NOMO-1 (cell line): ENCODE measurements around the gene GPN2.
"Not testable (repeated sequence)": the region's sequence is repeated elsewhere in the genome, so short reads cannot be mapped to it uniquely, and the experiment has no call there.

ENCODE experiments used
- DNase-seq, 2 experiments: peaks; one replicate each; lab custom pipeline; 2025; ENCODE audit not compliant: unreplicated experiment in 2 of 2; lab: John Stamatoyannopoulos, UW

The GPN2 gene

DNA sequence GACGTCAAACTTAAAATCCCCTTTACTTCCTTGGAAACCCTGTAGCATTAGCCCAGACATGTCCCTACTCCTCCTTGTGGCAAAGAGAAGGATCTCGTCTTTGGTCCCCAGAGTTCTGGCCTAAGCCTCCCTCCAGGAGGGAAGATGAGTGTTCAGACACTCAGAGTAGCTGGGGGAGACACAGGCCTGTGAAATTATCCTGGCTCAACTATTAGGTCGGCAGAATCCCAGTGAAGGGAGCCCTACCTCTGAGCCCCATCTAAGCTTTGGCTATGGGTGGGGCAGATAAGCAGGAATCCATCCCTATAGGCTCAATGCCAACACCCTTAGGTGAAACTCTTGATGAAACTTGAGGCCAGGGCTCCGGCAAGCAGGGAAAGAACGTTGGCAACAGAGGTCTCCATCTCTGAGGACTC, 28.8 kb downstream of the GPN2 start:
- no peak for DNase-seq

DNA sequence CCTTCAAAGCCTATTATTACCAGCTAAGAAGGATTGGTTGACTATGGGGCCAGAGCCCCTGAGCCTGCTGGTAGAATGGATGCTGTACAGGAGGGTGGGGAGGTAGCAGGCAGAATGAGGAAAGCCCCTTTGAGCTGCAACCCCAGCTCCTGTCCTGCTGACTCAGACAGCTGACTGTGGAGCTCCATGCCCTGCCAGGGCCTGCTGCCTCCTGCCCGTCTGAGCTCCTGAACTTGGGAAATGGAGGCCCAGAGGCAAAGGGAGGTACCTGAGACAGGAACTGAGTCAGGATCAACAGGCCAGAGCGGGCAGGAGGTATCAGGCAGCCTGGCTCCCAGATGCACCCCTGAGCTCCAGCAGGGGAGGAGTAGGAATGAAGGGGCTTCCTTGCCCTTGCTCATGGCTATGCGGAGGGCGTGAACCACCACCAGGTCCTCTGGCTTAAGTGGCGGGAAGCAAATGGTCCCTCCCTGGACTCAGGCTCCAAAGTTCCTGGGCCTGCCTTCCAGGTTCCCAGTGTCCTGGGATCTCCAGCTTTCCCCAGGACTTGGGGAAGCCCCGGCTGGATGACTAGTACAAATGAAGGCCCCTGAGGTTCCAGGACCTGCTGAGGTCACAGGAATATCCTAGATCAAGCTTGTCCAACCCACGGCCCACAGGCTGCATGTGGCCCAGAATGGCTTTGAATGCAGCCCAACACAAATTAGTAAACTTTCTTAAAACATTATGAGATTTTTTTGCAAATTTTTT, 31.0 kb downstream of the GPN2 start:
- no peak for DNase-seq

DNA sequence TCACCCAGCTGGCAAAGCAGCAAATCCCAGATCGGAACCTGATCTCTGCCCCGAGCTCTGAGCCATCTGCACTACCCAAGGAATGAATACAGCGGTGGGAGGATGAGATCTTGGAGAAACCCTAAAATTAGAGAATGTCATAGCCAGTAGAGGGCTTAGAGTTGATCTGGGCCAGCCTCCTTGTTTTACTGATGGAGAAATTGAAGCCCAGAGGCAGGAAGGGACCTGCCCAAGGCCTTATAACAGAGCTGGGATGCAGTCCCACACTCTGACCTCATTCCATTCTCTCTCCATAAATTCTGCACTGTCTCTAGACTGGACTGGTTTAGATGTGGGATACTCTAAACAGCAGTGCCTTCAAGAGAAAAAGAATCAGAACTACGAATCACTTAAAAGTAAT, 31.9 kb downstream of the GPN2 start:
- DNase-seq, result no peak

DNA sequence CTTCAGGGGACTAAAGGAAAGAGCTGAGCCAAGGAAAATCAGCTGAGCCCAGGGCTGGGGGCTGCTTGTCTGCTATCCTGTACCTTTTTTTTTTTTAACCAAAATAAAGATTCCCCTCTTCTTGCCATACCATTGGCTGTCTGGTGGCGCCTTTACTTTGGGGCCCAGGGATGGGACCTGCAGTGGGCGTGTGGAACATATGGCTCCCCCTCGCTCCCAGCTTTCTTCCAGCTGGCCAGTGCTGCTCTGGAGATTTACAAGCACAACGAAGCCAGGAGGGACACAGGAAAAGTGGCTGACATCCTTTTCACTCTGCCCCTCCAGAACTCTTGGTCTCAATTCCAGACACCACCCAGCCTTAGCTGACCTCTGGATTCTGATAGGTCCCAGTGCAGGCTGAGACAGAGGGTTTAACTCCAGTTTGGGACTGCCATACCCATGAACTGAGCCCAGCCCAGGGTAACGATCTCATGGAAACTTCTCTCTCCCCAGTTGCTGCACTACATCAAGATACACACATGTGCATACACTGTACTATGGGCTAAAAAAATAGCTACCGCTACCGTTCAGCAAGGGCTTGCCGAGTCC, 32.5 kb downstream of the GPN2 start:
- no peak for DNase-seq

DNA sequence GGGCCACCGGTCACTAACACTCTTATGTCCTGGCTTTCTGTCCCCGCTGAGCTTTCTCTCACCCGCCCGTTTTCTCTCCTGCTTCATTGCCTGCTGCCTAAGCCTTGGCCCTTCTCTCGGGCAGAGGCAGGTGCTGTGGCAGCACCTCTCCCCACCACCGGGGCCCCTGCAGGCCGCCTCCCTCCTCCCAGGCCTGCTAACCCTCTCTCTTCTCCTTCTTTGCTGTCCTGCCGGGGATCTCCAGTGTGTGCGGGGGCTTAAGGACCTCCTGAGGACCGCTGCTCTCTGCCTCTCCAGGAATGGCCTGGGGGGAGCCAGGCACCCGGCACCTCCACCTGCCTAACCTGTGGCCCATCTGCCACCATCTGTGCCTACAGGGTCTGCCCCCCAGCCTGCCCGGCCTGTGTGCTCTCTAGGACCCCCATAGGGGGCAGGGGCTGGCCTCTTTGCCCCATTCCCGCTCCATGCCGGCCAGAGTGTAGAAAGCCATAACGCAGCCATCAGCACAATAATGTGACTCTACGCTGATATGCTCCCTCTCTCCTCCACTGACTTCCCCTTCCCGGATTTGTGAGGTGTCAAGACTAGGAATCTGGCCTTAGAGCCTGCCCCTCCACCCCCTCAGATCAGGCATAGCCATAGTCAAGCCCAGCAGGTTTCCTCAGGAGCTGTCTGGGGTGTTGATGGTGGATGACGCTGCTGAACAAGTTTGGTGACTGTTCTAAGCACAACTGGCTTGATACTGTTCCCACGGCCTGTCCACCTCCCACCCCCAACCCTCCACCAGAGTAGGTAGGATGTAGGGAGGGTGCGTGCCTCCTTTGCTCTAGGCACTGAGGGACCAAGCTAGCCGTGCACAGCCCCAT, 33.2 kb downstream of the GPN2 start:
- no peak for DNase-seq

DNA sequence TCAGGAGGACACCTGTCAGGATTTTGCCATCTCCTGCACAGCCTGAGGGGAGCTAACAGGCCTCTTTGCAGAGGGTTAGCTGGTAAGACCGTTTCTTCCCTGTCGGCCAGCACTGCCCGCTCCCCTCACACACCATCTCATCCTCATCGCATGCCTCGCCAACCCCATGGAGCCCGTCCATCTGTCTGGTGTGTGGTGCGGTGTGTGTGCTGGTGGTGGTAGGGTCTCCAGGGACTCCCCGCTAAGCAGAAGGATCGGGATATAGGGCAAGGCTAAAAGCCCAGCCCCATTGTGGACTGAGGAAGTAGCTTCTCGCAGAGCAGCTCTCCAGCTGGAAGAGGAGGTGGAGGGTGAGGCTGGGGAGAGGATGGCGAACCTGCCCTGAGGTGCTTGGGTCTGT, 33.9 kb downstream of the GPN2 start:
- DNase-seq, result no peak

DNA sequence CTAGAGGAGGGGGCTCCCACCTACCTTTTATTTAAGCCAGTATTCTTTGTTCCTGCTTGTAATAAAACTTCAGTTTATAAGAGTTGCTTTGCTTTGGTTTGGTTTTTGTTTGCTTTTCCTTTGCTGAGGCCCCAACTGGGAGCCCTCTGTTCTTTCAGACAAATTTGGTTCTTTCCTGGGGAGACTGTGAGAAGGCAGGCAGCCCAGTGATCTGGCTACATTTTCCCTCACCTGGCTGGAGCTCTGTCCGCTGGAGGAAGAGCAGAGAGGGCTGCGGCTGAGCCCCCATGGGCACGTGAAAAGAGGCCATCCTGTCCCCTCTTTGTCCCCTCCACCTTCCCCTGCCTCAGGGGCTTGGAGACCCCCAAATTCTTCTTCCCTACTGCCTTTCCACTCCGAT, 34.4 kb downstream of the GPN2 start:
- no peak for DNase-seq

DNA sequence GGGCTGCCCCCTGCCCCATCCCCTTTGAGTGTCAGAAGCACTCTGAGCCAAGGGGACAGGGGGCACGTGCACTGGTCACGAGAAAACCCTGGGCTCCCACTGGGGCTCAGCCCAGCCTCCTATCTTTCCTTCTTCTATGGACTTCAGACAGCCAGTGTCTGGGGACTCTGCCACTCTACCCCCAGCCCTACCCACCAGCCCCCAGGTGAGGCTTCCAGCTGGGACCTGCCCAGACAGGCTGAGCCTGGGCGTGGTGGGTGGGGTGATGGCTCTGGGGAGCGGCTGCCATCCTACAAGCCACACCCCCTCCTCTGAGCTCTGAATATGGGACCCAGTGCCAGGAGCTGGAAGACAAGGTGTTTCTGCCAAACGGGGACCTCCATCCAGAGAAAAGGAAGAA, 35.2 kb downstream of the GPN2 start:
- DNase-seq, result no peak

DNA sequence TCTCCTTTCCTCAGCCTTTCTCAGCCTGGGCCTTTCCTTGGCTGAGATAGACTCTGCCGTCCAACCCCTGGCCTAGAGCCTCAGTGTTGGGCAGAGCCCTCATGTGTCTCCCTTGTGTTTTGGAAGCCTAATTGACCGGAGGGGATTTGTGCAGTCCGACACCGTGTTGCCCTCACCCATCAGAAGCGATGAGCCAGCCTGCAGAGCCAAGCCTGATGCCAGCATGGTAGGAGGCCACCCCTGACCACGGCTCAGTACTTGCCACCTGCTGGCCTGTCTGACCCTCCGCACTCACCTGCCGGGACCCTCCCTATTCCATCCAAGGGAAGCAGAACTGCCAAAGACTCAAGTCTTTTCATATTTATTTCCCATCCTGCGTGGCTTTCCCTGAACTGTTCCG, 36.5 kb downstream of the GPN2 start:
- no peak for DNase-seq

DNA sequence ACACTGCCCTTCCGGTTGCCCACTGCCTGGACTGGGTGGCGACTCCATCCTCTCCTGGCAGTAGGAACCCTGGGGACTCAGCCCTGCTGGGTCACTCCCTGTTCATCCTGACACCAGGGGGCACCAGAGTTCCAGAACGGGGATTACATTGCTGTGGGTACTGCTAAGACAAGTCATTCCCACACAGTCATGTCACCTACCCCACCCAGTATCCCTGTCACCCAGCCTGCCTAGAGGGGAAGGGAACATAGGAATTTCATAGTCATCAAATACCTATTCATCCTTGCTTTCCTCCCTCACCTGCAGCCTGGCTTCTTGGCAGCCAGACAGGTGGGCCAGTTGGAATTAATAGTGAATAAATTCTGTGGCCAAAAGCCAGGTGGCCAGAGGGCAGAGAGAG, 36.9 kb downstream of the GPN2 start:
- DNase-seq, result peak in 1 of 2 experiments; percentile 52

DNA sequence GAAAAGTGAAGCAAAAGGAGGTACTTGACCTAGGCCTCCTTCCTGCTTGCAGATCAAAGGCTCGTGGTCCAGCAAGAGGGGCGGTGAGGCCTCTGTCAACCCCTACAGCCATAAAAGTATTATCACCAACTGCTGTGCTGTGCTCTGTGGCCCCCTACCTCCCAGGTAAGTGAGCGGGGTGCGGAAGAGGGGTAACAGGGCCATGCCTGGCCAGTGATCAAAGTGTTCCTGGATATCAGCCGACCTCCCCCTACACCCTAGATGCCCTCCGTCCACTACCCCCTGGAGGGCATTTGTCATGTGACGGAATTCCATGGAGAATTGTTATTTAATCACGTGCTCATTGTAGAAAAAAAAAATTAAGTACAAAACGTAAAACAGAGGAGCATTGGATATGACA, 37.4 kb downstream of the GPN2 start:
- DNase-seq, result no peak

DNA sequence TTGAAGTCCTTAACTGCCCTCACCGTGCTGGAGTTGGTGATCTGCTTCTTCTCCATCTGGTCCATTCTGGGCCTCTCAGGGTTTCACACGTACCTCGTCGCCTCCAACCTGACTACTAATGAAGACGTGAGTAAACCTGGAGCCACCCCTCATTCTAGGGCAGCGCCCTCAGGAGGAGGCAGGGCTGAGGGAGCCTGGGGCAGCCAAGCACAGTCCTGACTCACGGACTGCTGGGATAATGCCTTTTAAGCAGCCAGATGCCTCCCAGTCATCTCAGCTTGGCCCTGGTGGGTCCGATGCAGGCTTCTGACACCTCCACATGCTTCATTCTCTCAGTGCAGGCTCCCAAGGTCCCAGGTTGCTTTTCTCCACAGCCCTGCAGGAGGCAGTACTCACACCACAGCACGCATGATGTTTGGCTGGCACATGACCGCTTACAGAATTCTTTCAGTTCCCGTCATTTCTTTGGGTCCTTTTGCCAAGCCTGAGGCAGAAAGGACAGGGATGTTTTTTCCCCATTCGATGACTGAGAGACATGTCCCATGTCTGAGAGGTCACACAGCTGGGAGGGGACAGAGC, 38.9 kb downstream of the GPN2 start:
- DNase-seq, result no peak

DNA sequence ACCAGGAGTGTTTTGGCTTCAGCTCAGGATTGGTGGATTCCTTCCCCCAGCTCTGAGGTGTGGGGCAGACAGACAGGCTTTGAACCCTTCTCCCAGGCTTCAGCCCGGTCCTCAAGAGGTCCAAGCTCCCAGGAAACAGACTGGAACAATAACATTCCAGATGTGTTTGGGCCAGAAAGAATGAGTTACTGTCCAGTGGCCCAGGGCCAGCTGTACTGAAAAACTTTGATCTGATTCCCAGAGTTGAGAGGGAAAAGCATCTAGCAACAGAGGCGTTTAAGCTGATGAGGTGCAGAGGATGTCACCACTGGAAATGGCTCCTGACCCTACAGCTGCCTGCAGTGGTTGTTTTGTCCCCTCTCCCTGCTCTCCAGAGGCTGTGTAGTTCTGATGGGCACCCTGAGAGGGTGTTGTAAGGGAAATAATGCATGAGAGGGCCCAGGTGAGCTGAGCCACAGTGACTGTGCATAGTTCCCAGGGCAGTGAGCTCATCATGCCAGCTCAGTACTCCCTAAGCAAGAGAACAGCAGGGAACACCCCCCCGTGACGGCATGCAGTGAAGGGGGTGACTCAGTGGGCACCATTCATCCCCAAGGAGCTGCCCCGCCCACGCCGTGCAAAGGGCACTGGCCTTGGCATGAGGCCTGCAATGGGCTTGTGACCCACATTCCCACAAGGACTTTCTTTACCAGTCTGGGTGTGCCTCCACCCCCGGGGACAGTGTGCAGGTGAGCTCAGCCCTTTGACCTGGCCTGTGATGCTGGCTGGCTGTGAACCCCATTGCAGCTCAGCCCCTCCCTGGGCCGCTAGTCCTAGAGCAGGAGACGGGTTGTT, 40.9 kb downstream of the GPN2 start:
- DNase-seq, result no peak

DNA sequence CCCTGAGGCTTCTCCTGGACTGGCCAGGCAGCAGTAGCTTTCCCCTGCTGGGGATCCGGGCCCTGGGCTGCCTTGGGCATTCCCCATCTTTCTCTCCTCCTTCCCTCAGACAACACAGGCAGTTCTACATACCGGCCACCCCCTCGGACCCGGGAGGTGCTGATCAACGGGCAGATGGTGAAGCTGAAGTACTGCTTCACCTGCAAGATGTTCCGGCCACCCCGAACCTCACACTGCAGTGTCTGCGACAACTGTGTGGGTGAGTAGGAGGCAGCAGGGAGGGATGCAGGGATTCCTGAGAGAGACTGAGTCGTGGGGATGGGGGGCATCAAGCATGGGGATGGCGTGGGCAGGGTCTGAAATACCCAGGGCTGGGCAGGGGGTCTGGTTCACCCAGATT, 41.6 kb downstream of the GPN2 start:
- DNase-seq, result no peak

DNA sequence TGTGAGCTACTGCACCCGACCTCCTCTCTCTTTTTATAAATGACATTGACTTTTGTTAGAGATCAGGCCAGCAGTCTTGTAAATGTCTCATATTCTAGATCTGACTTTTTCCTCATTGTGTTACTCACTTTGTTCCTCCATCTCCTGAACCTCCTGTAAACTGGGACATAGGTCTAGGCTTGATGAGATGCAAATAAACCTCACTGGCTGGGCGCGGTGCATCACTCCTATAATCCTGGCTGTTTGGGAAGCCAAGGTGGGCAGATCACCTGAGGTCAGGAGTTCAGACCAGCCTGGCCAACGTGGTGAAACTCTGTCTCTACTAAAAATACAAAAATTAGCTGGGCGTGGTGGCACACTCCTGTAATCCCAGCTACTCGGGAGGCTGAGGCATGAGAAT, 42.3 kb downstream of the GPN2 start:
- not testable (repeated sequence) for DNase-seq

DNA sequence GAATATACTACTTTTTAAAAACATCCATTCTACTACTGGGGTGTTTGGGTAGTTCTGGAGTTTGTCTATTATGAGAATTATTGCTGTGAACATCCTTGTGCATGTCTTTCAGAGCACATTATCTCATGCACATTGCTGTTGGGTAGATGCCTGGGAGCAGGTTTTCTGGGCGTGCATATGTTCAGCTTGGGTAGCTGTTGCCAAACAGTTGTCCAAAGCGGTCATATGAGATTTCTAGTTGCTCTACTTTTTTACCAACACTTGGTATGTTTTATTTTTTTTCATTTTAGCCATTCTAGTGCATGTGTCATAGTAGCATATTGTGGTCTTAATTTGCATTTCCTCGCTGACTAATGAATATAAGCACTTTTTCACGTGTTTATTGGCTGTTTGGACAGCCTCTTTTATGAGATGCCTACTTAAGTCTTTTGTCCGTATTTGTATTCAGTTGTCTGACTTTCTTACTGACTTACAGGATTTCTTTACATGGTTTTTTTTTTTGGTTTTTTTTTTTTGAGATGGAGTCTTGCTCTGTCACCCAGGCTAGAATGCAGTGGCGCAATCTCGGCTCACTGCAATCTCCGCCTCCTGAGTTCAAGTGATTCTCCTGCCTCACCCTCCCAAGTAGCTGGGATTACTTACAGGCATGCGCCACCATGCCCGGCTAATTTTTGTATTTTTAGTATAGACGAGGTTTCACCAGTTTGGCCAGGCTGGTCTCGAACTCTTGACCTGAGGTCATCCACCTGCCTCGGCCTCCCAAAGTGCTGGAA, 45.5 kb downstream of the GPN2 start:
- no peak for DNase-seq

DNA sequence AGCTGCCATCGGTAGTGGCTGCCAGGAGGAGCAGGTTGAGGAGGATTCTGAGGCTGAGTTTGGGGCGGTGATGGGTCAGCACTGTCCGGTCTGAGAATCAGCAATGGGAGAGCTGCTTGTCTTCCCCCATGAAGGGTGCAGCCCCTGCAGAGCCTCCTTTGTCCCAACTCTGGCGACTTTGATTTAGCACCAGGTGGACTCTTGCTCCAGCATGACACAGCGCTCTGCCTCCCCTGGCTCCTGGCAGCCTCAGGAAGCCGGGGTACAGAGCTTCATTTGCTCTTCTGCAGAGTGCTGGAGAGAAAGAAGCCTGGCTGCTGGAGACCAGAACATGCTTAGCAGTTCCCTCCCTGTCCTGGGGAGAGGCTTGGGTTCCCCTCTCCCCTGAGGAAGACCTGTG, 50.3 kb downstream of the GPN2 start:
- no peak for DNase-seq

DNA sequence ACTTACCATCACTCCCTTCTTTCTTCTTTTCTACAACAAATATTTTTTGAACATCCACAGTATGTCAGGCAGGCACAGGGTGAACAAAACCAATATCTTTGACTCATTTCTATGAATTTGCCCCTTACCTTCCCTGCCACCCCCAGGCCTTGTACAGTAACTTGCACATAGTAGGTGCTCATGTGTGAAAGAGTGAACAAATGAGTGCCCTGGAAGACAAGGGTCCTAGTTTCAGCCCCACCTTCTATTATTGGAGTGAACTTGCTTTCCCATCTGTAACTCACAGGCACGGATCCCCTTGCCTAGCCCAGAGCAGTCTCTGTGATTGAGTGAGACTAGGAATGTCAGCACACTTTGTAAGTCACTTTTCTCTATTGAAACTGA, 50.8 kb downstream of the GPN2 start:
- no peak for DNase-seq

DNA sequence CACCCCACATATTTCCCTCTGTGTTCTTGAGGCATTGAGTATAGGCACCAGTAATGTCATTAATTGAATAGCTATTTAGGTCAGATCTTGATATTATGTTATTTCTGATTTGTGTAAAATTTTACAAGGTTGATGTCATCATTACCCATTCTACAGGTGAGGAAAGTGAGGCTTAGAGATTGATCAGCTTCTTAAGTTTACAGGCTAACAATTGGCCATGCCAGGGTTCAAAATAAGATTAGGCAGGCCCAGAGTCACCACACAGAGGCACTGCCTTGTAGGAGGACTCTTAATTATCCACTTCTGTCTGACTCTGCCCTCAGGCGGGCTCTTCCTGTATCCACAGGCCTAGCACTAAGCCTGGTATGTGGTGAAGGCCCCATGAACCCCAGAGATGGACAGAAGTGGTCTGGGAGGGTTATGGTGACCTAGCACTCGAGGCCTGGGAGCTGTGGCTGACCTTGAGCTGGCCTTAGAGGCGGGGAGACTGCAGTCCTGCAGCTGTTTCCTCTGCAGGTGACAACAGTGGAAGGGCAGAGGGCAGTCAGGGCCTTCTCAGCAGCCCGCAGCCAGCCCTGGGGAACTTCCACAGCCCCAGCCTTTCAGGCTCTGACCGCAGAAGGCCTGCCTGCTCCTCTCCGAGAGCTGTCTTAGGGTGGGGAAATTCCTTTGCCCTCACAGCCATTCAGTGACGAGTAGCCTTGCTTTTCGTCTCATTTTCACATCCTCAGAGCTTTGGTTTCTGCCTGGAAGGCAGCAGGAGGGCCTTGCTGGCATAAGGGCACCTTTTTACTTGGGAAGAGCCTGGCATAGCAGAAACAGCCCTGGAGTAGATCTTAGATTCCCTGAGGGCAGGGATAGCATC, 51.4 kb downstream of the GPN2 start:
- no peak for DNase-seq
